Measurements from ENCODE around the gene CKAP2.
"Not testable (repeated sequence)": the region's sequence is repeated elsewhere in the genome, so short reads cannot be mapped to it uniquely, and the experiment has no call there.

GRCh38 chr13:52491015-52491414 is 35.7 kb downstream of the CKAP2 start:
- TF ChIP-seq CTCF (conservative IDR thresholded peaks at IDR 0.05; ENCODE audit: low read length); EZH2phosphoT487 (IDR thresholded peaks at IDR 0.05; ENCODE audit: borderline replicate concordance): not testable (repeated sequence)
